NK-92 treated with Interleukin-12 subunit alpha and Interleukin-12 subunit beta, amount 100 ng/mL, for 24 hours (cell line): ENCODE data around the gene TRIM75.
"Not testable (repeated sequence)": the region's sequence is repeated elsewhere in the genome, so short reads cannot be mapped to it uniquely, and the experiment has no call there.

Experiments
- DNase-seq: peaks from one replicate; lab custom pipeline; 2025; lab: John Stamatoyannopoulos, UW

TRIM75 gene

DNA sequence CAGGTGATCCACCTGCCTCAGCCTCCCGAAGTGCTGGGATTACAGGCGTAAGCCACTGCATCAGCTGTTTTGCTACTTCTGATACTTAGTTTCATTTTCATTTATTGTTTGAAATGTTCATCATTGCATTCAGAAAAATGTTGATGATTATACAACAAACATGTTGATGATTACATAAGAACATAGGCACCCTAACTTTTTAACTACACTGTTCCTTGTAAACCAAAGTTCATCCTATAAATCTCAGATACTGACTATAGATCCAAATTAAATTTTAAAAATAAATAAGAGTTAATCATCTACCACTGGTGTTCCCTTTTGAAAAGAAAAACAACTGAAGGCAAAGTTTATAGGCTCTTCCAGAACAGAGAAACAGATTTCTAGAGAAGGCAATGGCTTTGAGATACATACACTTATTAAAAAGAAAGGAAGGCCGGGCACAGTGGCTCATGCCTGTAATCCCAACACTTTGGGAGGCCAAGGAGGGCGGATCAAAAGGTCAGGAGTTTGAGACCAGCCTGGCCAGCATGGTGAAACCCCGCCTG, 23.4 kb downstream of the TRIM75 start:
- no peak for DNase-seq

DNA sequence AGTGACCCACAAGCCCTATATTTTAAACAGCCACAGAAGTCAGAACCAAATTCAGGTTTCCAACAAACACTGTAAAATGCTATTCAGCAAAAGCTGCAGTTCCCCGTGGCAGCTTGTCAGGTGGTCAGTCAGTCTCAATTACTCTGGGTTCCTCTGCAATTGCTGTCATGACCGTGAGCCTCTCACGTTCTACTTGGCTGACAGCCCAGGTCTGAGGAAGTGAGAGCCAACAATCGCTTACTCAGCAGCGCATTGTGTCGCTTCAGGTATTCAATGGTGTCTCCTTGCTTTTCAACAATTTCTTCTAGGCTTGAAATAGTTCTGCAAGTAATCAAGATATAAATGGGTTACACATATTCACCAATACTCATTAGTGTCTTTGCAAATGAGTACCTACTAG, 25.8 kb downstream of the TRIM75 start:
- no peak for DNase-seq

DNA sequence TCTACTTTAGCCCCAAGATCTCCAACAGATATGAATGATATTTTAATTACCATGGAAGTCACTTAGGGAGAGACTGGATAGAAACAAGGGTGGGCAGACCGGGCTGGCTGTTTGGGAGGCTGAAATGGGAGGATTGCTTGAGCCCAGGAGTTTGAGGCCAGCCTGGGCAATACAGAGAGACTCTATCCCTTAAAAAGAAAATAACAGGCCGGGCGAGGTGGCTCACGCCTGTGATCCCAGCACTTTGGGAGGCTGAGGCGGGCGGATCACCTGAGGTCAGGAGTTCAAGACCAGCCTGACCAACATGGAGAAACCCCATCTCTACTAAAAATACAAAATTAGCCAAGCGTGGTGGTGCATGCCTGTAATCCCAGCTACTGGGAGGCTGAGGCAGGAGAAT, 31.1 kb downstream of the TRIM75 start:
- DNase-seq, result not testable (repeated sequence)

DNA sequence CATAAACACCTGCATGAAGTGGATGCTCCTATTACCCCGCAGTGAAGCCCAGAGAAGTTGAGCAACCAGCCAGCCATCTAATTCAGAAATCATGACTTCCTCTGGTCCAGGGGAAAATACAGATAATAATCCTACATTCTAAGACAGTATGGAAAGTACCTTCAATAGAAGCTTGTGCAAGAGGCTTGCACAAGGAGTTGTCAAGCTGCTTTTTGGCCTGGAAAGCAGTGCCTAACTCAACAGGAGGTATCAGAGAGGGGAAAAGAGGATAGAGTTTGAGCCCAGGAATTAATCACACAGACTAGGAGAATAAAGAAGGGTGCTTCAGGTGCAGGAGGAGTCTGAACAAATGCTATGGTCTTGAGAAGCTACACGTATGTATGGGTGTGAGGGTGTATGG, 32.3 kb downstream of the TRIM75 start:
- DNase-seq, result no peak

DNA sequence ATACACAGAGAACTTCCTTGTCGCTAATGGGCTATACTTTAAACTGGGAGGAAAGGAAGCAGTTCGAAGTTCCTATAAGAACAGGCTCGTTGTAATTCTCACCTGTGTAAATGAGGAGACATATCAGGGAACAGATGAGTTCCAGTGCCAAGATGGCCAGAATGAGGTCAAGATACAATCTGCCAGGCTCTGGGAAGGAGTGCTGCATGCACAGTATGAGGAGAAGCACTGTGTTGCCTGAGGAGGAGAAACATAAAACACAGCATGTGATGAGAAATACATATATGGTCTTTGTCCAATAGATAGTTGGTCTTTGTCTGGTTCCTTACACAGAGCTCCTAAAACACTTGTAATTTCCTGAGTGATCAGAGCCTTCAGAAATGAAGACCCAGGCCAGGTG, 34.7 kb downstream of the TRIM75 start:
- no peak for DNase-seq

DNA sequence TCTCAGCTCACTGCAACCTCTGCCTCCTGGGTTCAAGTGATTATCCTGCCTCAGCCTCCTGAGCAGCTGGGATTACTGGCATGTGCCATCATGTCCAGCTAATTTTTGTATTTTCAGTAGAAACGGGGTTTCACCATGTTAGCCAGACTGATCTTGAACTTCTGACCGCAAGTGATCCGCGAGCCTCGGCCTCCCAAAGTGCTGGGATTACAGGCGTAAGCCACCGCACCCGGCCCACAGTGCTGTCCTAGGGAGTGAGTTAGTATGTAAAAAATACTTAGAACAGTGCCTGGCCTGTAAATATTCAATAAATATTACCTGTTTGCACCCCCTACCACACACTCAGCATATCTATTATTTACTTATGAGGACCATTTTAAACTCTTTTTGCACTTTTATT, 38.5 kb downstream of the TRIM75 start:
- not testable (repeated sequence) for DNase-seq

DNA sequence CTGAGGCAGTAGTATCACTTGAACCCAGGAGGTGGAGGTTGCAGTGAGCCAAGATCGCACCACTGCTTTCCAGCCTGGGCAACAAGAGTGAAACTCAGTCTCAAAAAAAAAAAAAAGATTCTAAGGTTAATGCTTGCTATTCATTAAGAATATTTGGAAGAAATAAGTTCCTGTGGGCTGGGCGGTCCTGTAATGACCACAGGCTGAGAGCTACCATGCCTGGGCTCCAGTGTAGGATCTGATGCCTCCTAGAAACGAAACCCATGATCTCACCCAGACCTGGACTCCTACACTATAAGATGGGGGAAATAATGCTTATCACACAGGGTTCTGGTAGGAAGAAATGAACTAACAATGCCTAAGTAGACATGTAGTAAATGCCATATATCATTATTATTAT, 41.2 kb downstream of the TRIM75 start:
- DNase-seq, result no peak

DNA sequence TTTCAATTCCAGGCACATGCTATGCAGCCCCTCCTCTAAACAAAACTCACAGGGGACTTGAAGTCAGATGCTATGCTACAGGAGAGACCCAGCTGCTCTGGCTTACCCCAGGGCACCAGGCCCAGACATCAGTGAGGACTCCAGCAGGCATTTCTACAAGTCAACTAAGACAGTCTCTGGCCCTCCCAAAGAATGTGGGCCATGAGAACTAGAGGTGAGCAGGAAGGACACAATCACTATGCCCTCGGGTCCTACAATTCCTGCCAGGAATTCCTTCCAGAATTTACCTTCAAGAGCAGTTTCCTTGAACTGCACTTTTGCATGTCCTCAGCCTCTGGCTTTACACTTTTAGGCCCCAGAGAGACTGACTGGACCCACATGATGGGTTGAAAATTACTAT, 41.6 kb downstream of the TRIM75 start:
- DNase-seq, result no peak

DNA sequence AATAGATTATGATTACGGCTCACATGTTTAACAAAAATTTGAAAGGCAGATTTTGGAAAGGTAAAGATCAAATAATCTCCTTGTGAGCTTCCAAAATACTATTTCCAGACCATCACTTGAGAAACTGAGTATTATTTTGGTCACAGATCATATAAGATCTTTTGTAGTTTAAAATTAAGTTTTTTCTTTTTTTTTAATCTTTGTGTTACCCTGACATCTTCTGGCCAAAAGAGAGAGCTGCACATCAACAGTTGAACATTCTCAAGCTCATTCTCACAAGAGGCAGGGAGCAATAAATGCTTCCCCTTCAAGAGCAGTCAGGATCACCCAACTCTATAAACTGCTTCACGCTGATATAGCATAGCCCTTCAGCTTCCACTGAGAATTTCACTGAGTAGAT, 43.1 kb downstream of the TRIM75 start:
- no peak for DNase-seq

DNA sequence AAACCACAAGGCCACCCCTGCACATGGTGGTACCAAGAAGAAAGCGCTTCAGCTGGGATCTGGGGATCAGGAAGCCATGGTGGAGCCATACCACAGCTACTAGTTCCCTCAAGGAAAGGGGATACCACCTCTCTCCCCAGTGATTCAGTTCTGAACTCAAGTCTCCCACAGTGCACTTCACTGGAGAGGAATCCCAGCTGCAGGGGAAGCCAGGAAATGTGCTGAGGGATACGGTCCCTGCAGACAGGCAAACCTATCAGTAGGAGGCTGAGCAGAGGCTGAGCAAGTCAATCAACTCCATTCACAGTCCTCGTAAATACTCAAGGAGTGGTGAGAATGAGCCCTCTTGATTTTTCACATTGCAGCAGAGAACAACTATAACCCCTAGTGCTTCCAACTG, 48.0 kb downstream of the TRIM75 start:
- DNase-seq, result no peak

DNA sequence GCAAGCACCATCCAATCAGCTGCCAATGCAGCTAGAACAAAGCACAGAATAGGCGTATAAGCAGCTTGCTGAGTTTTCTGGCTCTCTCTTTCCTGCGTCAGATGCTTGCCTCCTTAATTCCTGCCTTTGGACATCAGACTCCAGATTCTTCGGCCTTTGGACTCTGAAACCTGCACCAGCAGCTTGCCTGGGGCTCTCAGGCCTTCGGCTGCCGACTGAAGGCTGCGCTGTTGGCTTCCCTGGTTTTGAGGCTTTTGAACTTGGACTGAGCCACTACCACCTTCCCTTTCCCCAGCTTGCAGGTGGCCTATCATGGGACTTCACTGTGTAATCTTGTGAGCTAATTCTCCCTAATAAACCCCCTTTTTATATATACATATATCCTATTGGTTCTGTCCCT, 52.9 kb downstream of the TRIM75 start:
- no peak for DNase-seq
